ENCODE data around the gene PRR7.
A peak's percentile ranks its signal among the peaks of the same experiment; 100 is the strongest.
"Not testable (repeated sequence)": the region's sequence is repeated elsewhere in the genome, so short reads cannot be mapped to it uniquely, and the experiment has no call there.

The PRR7 gene, protein sequence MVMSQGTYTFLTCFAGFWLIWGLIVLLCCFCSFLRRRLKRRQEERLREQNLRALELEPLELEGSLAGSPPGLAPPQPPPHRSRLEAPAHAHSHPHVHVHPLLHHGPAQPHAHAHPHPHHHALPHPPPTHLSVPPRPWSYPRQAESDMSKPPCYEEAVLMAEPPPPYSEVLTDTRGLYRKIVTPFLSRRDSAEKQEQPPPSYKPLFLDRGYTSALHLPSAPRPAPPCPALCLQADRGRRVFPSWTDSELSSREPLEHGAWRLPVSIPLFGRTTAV

DNA sequence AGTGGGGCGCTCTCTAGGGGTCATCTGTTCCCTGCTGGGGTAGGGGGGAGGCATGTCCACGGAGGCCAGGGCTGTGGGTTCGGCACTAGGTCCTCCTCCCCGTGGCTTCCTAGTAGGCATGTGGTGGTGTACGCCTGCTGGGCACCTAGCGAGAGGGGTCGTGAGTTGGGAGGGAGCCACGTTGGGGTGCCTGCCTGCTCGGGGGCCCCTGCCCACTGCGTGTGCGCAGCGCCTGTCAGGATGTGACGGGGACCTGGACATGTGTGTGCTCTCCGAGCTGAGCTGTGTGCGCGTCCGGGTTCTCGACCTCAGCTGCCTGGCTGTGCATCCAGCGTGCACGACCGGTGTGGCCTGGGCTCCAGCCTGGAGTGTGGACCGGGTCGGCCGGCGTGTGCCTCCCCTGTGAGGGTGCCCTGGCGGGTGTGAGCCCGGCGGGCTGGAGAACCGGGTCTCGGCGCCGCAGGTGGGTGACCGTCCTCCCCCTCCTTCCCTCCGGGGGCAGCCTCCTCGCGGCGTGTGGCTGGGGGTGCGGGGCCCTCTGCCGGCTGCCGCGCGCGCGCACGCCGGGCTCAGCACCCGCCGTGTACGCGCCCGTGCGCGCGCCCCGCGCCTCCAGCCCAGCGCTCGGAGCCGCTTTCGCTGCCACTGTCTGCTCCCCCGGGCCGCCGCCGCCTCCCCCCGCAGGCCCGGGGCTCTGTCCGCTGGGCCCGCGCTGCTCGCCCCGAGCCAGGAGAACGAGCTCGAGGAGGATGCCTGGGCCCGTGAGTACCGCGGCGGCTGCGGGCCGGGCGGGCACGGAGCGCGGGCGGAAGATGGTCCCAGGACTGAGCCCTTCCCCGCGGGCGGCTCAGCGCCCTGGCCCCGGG is at the start of gene PRR7:
Gene PRR7 (plus strand): TSS at position 615 of the 866 bp plus-strand sequence. CDS start 8,254 bp downstream, outside the sequence.
- DNase-seq (ENCODE audit: extremely low read depth in 1 of 2, low read depth in 1 of 2) = peak in 1 of 2 donors; percentile 53

DNA sequence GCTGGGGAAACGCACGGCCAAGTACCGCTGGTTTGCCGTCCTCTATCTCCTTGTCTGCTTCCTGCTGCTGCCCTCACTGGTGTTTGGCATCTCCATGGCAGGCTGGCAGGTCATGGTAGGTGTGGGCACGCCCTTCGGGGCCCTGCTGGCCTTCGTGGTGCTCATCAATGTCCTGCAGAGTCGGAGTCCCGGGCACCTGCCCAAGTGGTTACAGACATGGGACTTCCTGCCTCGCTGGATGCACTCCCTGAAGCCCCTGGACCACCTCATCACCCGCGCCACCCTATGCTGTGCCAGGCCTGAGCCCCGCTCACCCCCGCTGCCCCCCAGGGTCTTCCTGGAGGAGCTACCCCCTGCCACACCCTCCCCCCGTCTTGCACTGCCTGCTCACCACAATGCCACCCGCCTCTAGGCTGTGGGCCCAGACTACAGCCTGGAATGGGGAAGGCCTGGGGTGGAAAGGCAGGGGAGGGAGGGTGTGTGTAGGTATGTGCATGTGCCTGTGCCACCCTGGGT is 48.7 kb upstream of the PRR7 start:
- no peak for DNase-seq (ENCODE audit: extremely low read depth in 1 of 2, low read depth in 1 of 2)

DNA sequence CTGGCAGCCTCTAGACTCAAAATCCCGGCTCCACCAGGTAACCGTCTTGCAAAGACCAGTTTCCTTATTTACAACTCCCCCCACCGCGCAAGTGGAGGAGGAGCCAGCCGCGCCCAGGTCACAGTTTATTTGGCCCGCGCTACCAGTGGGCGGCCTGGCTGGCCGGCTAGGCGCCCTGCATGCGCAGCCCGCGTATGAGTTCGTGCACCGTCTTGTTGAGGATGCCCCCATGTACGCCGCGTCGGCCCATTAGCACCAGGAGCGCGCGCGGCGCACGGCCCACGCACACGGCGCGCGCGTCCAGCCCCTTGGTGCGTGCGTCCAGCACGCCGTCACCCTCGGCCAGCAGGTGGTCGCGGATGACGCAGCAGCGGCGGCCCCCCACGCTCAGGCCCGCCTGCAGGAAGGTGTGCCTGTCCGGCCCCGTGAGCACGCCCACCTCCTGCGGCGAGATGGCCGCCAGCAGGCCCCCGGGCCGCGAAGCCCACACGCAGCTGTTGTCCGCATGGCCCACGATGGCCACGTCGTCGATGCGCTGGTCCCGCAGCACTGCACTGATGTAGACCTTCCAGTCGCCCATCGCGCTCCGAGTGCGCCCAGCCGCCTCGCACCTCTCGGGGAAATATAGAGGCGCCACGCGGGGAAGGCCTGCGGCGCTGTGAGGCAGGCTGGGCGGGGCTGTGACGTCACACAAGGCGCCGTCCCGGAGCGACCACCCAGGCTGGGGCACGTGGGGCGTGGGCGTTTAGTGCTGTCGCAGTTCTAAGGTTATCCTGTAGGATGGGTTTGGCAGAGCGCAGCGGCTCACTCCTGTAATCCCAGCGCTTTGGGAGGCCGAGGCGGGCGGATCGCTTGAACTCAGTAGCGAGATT is 46.4 kb upstream of the PRR7 start, which contains the start of gene PFN3:
Gene PFN3 (minus strand): TSS at position 665 of the 872 bp plus-strand sequence. CDS start 85 bp downstream, at position 580.
- no peak for DNase-seq (ENCODE audit: extremely low read depth in 1 of 2, low read depth in 1 of 2)

DNA sequence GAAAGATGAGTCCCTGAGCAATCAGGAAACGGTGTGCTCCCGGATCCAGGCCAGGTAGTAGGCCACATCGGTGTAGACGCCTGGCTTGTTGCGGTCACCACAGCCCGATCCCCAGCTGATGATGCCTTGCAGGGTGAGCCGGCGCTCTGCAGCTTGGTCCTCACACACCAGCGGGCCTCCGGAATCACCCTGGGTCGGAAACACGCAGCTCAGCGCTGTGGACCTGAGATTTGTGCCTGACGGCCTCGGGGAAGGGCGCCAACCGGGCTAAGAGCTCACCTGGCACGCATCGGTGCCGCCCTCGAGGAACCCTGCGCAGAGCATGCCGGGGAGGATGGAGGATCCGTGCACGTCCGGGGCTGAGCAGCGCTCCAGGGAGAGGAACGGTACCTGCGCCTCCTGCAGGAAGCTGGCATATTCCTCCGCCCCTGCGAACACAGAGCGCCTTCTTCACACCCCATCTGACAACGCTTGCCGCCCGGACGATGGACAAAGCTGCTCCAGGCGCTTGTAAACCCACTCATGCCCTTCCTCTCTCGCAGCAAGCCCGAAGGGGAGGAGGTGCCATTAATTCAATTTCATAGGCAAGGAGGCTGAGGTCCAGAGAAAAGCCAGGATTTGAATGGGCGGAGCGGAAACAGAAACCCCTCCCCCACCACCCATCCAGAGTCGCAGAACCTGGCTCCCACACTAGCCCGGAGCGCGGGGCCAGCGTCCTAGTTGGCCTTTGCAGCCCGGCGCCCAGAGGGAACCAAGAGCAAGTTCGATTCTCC is 44.2 kb upstream of the PRR7 start:
- DNase-seq (ENCODE audit: extremely low read depth in 1 of 2, low read depth in 1 of 2) = peak; percentile 22 to 58

DNA sequence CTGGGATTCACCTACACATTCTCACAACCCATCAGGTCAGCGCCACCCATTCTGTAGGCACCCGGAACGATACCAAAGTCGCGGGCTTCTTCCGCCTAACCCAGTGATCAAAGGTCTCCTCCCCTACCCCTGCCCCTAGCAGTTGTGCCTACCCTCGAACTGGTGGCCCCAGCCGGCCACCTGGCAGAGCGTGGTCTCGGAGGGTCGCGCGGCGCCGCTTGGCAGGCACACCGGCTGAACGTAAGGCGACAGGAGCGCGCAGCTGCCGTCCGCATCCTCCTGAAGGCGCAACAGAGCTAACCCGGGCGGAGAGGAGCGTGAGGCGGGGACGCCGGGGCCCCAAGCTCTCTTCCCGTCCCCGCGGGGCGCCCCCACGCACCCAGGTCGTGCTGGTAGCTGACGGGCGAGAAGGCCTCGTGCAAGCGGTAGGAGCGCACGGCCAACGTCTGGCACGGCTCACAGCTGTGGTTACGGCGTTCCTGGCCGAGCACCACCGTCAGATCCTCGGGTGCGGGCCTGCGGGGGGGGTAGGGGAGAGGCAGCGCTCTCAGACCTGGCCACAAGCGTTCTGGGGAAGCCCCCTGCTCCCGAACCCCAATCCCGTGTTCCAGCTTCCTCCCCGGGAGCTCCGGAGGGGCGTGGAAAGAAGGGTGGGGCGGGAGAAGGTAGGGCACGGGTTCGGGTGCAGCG is 43.4 kb upstream of the PRR7 start:
- DNase-seq (ENCODE audit: extremely low read depth in 1 of 2, low read depth in 1 of 2) = no peak

DNA sequence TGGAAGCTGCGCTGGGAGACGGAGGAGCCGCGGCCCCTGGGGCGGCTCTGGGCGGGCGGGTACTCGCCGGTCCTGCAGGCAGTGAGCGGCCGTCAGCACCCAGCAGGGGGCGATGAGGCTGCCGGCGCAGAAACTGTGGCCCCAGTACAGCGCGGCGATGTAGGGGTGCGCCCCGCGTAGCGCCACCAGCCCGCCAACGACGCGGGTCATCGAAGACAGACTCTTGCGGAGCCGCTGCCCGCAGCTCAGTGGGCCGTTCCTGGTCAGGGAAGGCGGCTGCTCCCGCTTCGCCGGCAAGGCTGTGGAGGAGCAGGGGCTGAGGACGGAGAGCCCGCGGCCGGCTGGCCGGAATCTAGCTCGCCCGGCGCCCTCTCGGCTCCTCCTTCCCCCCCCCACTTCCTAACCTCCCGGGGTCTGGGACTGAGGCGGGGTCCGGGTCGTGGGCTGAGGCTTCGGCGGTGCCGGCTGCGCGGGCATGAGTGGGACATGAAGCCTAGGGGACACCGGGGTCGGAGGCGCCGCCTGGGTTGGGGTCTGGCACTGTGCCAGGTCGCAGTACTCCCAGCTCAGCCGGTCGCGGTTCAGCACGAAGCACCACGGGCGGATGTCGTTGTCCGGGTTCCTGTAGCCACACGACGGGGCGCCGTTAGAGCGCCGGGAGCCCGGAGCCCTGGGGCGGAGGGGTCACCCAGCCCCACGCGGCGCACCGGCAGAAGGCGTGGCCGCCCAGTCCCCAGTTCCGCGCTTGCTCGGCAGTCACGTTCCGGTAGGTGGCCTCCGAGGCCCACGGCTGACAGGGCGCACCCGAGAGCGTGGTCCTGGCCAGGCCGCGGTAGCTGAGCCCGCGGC is 42.6 kb upstream of the PRR7 start:
- peak; percentile 70 to 80 for DNase-seq (ENCODE audit: extremely low read depth in 1 of 2, low read depth in 1 of 2)

DNA sequence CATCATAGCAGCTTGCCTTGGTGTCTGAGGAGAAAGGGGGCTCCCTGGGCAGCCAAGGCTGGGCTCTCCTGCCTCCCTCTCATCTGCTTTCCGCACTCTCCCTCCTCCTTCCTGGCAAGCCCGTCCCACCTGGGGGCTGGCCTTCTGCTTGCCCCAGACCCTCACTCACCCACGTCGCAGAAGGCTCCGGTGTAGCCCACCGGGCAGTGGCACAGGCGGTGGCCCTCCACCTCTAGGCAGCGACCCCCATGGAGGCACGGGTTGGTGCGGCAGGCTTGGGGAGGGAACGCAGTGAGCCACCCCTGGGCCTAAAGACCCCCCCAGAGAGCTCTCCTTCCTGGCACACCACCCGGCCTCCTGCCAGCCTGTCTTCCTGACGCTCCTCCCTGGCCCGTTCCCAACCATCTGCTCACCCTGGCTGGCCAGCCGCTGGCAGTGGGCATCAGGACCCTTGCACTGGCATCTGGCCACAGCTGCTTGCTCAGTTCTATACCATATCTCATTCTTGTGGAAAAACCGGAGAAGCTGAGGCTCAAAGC is 41.9 kb upstream of the PRR7 start:
- DNase-seq (ENCODE audit: extremely low read depth in 1 of 2, low read depth in 1 of 2) = no peak

DNA sequence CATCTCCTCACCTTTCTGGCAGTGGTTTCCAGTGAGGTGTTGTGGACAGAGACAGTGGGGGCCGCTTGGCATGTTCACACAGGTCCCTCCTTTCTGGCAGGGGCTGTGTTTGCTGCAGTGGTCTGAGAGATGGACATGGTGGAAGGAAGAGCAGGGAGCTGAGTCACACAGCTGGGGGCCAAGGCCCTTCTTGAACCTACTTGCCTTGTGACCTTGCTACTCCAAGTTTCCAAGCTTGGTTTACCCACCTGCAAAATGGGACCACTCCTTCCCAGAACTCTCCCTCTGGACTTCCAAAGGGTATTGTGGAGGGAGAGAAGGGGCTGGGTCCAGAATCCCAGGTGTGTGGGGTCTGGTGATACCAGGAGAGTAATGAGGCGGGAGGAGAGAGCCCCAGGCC is 41.3 kb upstream of the PRR7 start:
- no peak for DNase-seq (ENCODE audit: extremely low read depth in 1 of 2, low read depth in 1 of 2)

DNA sequence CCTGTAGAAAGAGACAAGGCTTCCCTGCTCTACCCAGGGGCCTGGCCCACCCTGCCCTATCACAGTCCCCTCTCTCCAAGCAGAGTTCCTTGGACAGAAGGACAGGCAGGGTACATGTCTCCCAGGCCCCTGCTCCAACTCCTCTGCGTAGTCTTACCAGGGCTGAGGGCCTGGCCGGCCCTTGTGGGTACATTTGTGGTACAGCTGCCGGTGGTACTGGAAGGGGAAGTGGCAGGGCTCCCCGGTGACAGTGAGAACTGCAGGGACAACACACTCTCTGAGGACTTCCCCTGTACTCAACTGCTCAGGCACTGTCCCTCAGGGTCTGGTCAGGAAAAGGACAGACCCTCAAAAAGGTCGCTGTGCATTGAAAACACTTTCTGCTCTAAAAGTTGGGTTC is 40.8 kb upstream of the PRR7 start:
- DNase-seq (ENCODE audit: extremely low read depth in 1 of 2, low read depth in 1 of 2) = no peak

DNA sequence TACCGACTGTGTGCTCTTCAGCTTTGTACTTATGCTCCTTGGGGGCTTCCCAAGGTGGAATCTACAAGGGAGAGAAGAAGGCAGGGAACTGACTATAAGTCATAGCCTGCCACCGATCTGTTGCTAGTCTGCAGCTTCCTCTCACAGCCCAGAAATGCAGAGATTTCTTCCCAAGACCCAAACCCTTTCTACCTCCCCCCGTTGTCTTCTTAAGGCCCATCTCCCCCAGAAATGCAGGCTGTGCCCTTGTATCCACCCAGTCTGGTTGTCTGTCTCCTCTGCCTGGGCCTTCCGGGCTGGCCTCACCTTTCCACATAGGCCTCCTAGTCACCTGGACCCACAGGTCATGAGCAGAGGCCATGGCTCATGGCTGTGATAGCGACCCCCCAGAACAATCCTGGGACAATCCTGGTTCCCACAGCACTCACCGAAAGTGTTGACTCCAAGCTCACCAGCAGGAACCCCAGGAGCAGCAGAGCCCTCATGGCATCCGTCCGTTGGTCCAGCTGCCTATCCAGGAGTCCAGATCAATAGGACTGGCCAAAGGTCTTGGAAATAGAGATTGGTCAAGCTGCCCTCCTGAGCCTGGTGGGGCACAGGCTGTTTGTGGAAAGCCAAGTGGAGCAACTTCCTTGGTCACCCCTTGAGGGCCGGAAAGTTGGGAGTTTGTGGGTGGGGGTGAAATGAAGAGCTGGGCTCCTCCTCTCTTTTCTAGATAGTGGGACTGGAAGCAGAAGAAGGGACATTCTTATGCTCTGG is 37.4 kb upstream of the PRR7 start, which contains the start of gene F12:
Gene F12 (minus strand): TSS at position 522 of the 759 bp plus-strand sequence. CDS start 37 bp downstream, at position 485.
- DNase-seq (ENCODE audit: extremely low read depth in 1 of 2, low read depth in 1 of 2) = no peak

DNA sequence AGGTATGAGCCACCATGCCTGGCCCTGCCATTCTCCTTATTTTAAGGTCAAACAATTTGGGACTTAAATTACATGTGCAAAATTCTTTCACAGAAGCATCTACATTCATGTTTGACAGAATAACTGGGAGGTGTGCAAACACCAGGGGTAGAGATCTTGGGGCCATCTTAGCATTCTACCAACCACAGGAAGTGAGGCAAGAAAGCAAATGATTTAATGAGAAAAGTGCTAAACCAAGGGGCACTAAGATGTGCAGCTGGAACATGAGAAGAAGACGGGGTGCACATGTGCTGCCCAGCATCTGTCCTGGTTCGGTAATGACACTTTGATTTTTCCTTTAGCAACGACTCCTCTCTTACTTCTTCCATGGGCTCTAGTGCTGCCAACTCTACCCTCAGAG is 36.0 kb upstream of the PRR7 start:
- no peak for DNase-seq (ENCODE audit: extremely low read depth in 1 of 2, low read depth in 1 of 2)

DNA sequence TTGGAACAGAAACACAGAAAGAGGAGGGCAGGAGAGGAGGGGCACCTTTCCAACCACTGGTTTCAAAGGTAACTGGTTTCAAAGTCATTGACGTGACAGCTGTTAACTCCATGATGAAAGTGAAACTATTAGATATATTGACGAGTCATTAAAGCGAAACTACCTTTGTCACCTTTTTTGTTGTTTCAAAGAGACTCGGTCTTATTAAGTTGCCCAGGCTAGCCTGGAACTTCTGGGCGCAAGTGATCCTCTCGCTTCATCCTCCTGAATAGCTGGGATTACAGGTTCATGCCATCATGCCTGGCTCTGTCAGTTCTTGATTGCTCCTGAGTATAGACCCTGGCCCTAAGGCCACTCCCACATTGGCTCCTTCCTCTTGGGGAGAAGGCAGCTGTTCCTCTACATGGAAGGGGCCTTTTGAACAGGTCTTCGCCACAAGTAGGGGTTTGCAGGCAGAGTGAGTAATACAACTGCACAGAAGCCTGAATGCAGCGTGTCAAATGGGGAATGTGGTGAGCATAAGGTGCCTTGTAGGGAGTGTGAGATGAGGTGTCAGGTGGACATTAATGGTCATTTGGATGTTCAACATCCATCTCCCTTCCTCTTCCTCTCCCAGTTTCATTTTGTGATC is 33.9 kb upstream of the PRR7 start:
- DNase-seq (ENCODE audit: extremely low read depth in 1 of 2, low read depth in 1 of 2) = no peak

DNA sequence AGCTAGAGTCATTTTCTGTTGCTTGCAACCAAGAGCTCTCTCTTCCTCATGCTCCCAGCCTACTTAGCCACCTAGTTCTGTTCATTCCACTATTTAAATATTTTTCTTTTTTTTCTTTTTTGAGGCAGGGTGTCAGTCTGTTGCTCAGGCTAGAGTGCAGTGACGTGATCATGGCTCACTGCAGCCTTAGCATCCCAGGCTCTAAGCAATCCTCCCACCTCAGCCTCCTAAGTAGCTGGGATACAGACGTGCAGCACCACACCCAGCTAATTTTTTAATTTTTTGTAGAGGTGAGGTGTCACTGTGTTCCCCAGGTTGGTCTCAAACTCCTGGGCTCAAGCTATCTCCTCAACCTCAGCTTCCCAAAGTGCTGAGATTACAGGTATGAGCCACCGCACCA is 32.1 kb upstream of the PRR7 start:
- no peak for DNase-seq (ENCODE audit: extremely low read depth in 1 of 2, low read depth in 1 of 2)

DNA sequence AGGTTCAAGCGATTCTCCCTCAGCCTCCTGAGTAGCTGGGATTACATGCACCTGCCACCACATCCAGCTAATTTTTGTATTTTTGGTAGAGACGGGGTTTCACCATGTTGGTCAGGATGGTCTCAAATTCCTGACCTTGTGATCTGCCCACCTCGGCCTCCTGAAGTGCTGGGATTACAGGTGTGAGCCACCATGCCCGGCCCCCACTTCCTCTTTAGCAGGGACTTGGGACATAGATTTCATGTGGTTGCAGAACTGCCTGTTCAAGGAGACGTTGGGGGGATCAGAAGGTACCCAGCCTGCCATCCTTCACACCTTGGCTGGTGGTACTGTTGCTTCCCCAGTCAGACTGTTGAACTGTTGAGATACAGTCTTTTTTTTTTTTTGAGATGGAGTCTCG is 29.5 kb upstream of the PRR7 start:
- not testable (repeated sequence) for DNase-seq (ENCODE audit: extremely low read depth in 1 of 2, low read depth in 1 of 2)

DNA sequence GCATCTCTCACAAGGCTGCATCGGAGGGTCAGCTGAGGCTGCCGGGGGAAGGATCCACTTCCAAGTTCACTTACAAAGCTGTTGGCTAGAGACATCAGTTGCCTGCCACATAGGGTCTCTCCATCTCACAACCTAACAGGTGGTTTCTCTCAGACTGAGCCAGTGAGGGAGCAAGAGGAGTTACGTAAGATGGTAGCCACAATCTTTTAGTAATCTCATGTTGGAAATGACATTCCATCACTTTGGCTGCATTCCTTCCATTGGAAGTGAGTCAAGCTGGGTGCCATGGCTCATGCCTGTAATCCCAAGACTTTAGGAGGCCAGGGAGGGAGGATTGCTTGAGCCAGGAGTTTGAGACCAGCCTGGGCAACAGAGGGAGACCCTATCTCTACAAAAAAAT is 27.6 kb upstream of the PRR7 start:
- DNase-seq (ENCODE audit: extremely low read depth in 1 of 2, low read depth in 1 of 2) = no peak

DNA sequence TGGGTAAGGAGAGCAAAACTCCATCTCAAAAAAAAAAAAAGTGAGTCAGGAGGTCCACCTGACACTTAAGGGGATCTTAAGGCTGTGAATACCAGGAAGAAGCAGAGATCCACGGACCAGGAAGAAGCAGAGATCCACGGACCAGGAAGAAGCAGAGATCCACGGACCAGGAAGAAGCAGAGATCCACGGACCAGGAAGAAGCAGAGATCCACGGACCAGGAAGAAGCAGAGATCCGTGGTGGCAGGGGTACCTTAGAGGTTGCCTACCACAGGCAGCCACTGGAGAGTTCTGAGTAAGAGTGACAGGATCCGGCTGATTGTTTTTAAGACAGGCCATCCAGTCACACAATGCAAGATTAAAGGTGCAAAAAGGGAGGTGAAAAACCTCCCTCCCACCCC is 26.1 kb upstream of the PRR7 start:
- not testable (repeated sequence) for DNase-seq (ENCODE audit: extremely low read depth in 1 of 2, low read depth in 1 of 2)
